ENCODE results near the gene PRR5.
"Not testable (repeated sequence)": the region's sequence is repeated elsewhere in the genome, so short reads cannot be mapped to it uniquely, and the experiment has no call there.

Gene PRR5

GRCh38 chr22:44666207-44666585, 35.8 kb upstream of the PRR5 start:
- peaks cover 15% of the 10 kb centered on the region for H3K4me1 ChIP-seq (ENCODE audit: insufficient read depth, low read length)

GRCh38 chr22:44667276-44667675, 34.7 kb upstream of the PRR5 start:
- Histone ChIP-seq H3K27me3 (ENCODE audit: control insufficient read depth in 1 of 2, insufficient read depth in 2 of 2, low read length in 2 of 2) (peaks cover 0 to 11% of the 10 kb centered on the region in 2 donors), H3K4me1 (ENCODE audit: insufficient read depth, low read length) (peaks cover 15% of the 10 kb centered on the region), H3K9me3 (ENCODE audit: low read length) (no peaks in the 10 kb centered on the region), H3K4me3 (ENCODE audit: low read depth in 1 of 2, low read length in 2 of 2) (no peak overlapping the region), H3K36me3 (ENCODE audit: insufficient read depth, low read length) (no peaks in the 10 kb centered on the region), H3K27ac (ENCODE audit: low read depth, low read length) (peak overlapping the region; percentile 52), H3K9ac (ENCODE audit: low read length) (no peak overlapping the region)

More at GRCh38 chr22:44666207-44666585, 35.8 kb upstream of the PRR5 start:
- Histone ChIP-seq H3K27ac (ENCODE audit: low read depth, low read length) (no peak overlapping the region), H3K9me3 (ENCODE audit: low read length) (no peaks in the 10 kb centered on the region), H3K9ac (ENCODE audit: low read length) (no peak overlapping the region), H3K36me3 (ENCODE audit: insufficient read depth, low read length) (no peaks in the 10 kb centered on the region), H3K27me3 (ENCODE audit: control insufficient read depth in 1 of 2, insufficient read depth in 2 of 2, low read length in 2 of 2) (peaks cover 0 to 11% of the 10 kb centered on the region in 2 donors), H3K4me3 (ENCODE audit: low read depth in 1 of 2, low read length in 2 of 2) (no peak overlapping the region)

- peak overlapping the region; percentile 52 for H3K27ac ChIP-seq (ENCODE audit: low read depth, low read length)
- peaks cover 0 to 11% of the 10 kb centered on the region in 2 donors for H3K27me3 ChIP-seq (ENCODE audit: control insufficient read depth in 1 of 2, insufficient read depth in 2 of 2, low read length in 2 of 2)
- no peaks in the 10 kb centered on the region for H3K36me3 ChIP-seq (ENCODE audit: insufficient read depth, low read length)
- peak overlapping the region; percentile 45 to 57 for H3K4me3 ChIP-seq (ENCODE audit: low read depth in 1 of 2, low read length in 2 of 2)
- H3K4me1 ChIP-seq (ENCODE audit: insufficient read depth, low read length), result peaks cover 15% of the 10 kb centered on the region
- peak overlapping the region; percentile 27 for H3K9ac ChIP-seq (ENCODE audit: low read length)
- H3K9me3 ChIP-seq (ENCODE audit: low read length), result no peaks in the 10 kb centered on the region
These were observed 34.2 kb upstream of the PRR5 start for GRCh38 chr22:44667829-44668189.

- peak overlapping the region; percentile 52 for H3K27ac ChIP-seq (ENCODE audit: low read depth, low read length)
- peak overlapping the region; percentile 27 for H3K9ac ChIP-seq (ENCODE audit: low read length)
- no peaks in the 10 kb centered on the region for H3K9me3 ChIP-seq (ENCODE audit: low read length)
- H3K4me3 ChIP-seq (ENCODE audit: low read depth in 1 of 2, low read length in 2 of 2), result peak overlapping the region; percentile 45 to 57
- H3K27me3 ChIP-seq (ENCODE audit: control insufficient read depth in 1 of 2, insufficient read depth in 2 of 2, low read length in 2 of 2), result peaks cover 0 to 11% of the 10 kb centered on the region in 2 donors
- no peaks in the 10 kb centered on the region for H3K36me3 ChIP-seq (ENCODE audit: insufficient read depth, low read length)
- peaks cover 15% of the 10 kb centered on the region for H3K4me1 ChIP-seq (ENCODE audit: insufficient read depth, low read length)
These were observed 33.7 kb upstream of the PRR5 start for GRCh38 chr22:44668190-44668885.

- Histone ChIP-seq H3K27me3 (ENCODE audit: control insufficient read depth in 1 of 2, insufficient read depth in 2 of 2, low read length in 2 of 2) (peaks cover 0 to 11% of the 10 kb centered on the region in 2 donors), H3K27ac (ENCODE audit: low read depth, low read length) (no peak overlapping the region), H3K4me1 (ENCODE audit: insufficient read depth, low read length) (peaks cover 14% of the 10 kb centered on the region), H3K4me3 (ENCODE audit: low read depth in 1 of 2, low read length in 2 of 2) (peak overlapping the region; percentile 42 to 50), H3K36me3 (ENCODE audit: insufficient read depth, low read length) (no peaks in the 10 kb centered on the region), H3K9ac (ENCODE audit: low read length) (no peak overlapping the region), H3K9me3 (ENCODE audit: low read length) (no peaks in the 10 kb centered on the region)
These were observed 33.0 kb upstream of the PRR5 start for GRCh38 chr22:44668886-44669521.

- Histone ChIP-seq H3K4me3 (ENCODE audit: low read depth in 1 of 2, low read length in 2 of 2) (peak overlapping the region; percentile 42 to 50), H3K36me3 (ENCODE audit: insufficient read depth, low read length) (no peaks in the 10 kb centered on the region), H3K9ac (ENCODE audit: low read length) (no peak overlapping the region), H3K4me1 (ENCODE audit: insufficient read depth, low read length) (peaks cover 8% of the 10 kb centered on the region), H3K27me3 (ENCODE audit: control insufficient read depth in 1 of 2, insufficient read depth in 2 of 2, low read length in 2 of 2) (peaks cover 0 to 11% of the 10 kb centered on the region in 2 donors), H3K27ac (ENCODE audit: low read depth, low read length) (no peak overlapping the region), H3K9me3 (ENCODE audit: low read length) (no peaks in the 10 kb centered on the region)
These were observed 32.4 kb upstream of the PRR5 start for GRCh38 chr22:44669561-44669976.

- H3K27ac ChIP-seq (ENCODE audit: low read depth, low read length), result no peak overlapping the region
- peaks cover 0 to 11% of the 10 kb centered on the region in 2 donors for H3K27me3 ChIP-seq (ENCODE audit: control insufficient read depth in 1 of 2, insufficient read depth in 2 of 2, low read length in 2 of 2)
- no peaks in the 10 kb centered on the region for H3K36me3 ChIP-seq (ENCODE audit: insufficient read depth, low read length)
- no peak overlapping the region for H3K9ac ChIP-seq (ENCODE audit: low read length)
- H3K9me3 ChIP-seq (ENCODE audit: low read length), result no peaks in the 10 kb centered on the region
- no peak overlapping the region for H3K4me3 ChIP-seq (ENCODE audit: low read depth in 1 of 2, low read length in 2 of 2)
- H3K4me1 ChIP-seq (ENCODE audit: insufficient read depth, low read length), result peaks cover 8% of the 10 kb centered on the region
These were observed 31.6 kb upstream of the PRR5 start for GRCh38 chr22:44670220-44670988.

GRCh38 chr22:44671742-44672141, 30.3 kb upstream of the PRR5 start:
- Histone ChIP-seq H3K36me3 (ENCODE audit: insufficient read depth, low read length) (no peaks in the 10 kb centered on the region), H3K9me3 (ENCODE audit: low read length) (no peaks in the 10 kb centered on the region), H3K4me1 (ENCODE audit: insufficient read depth, low read length) (peaks cover 8% of the 10 kb centered on the region), H3K27me3 (ENCODE audit: control insufficient read depth in 1 of 2, insufficient read depth in 2 of 2, low read length in 2 of 2) (peaks cover 0 to 11% of the 10 kb centered on the region in 2 donors), H3K9ac (ENCODE audit: low read length) (no peak overlapping the region), H3K27ac (ENCODE audit: low read depth, low read length) (no peak overlapping the region), H3K4me3 (ENCODE audit: low read depth in 1 of 2, low read length in 2 of 2) (no peak overlapping the region)

- Histone ChIP-seq H3K4me1 (ENCODE audit: insufficient read depth, low read length) (peaks cover 8% of the 10 kb centered on the region), H3K9ac (ENCODE audit: low read length) (no peak overlapping the region), H3K9me3 (ENCODE audit: low read length) (no peaks in the 10 kb centered on the region), H3K27ac (ENCODE audit: low read depth, low read length) (no peak overlapping the region), H3K27me3 (ENCODE audit: control insufficient read depth in 1 of 2, insufficient read depth in 2 of 2, low read length in 2 of 2) (peaks cover 0 to 11% of the 10 kb centered on the region in 2 donors), H3K36me3 (ENCODE audit: insufficient read depth, low read length) (no peaks in the 10 kb centered on the region), H3K4me3 (ENCODE audit: low read depth in 1 of 2, low read length in 2 of 2) (no peak overlapping the region)
These were observed 29.4 kb upstream of the PRR5 start for GRCh38 chr22:44672632-44673031.

- Histone ChIP-seq H3K36me3 (ENCODE audit: insufficient read depth, low read length) (no peaks in the 10 kb centered on the region), H3K9ac (ENCODE audit: low read length) (no peak overlapping the region), H3K27ac (ENCODE audit: low read depth, low read length) (no peak overlapping the region)
These were observed 28.6 kb upstream of the PRR5 start for GRCh38 chr22:44673406-44673805.

GRCh38 chr22:44676066-44676440, 26.0 kb upstream of the PRR5 start:
- H3K9ac ChIP-seq (ENCODE audit: low read length); H3K4me1 ChIP-seq (ENCODE audit: insufficient read depth, low read length); H3K4me3 ChIP-seq (ENCODE audit: low read depth in 1 of 2, low read length in 2 of 2); H3K36me3 ChIP-seq (ENCODE audit: insufficient read depth, low read length); H3K9me3 ChIP-seq (ENCODE audit: low read length); H3K27me3 ChIP-seq (ENCODE audit: control insufficient read depth in 1 of 2, insufficient read depth in 2 of 2, low read length in 2 of 2); H3K27ac ChIP-seq (ENCODE audit: low read depth, low read length): not testable (repeated sequence)

More at GRCh38 chr22:44673406-44673805, 28.6 kb upstream of the PRR5 start:
- H3K4me3 ChIP-seq (ENCODE audit: low read depth in 1 of 2, low read length in 2 of 2), result no peak overlapping the region
- H3K27me3 ChIP-seq (ENCODE audit: control insufficient read depth in 1 of 2, insufficient read depth in 2 of 2, low read length in 2 of 2), result peaks cover 0 to 11% of the 10 kb centered on the region in 2 donors
- no peaks in the 10 kb centered on the region for H3K9me3 ChIP-seq (ENCODE audit: low read length)
- H3K4me1 ChIP-seq (ENCODE audit: insufficient read depth, low read length), result peaks cover 4% of the 10 kb centered on the region

Data from muscle layer of colon (tissue), 2 donors.